Measurements from ENCODE around the gene LINC01488.

Gene LINC01488

GRCh38 chr11:69463995-69464960 is 17.2 kb upstream of the LINC01488 start:
- no peak for ATAC-seq
- TF ChIP-seq ARNTL (CRISPR knock-in tag; IDR thresholded peaks at IDR 0.05; ENCODE audit: borderline replicate concordance, low read depth): no peak
- TF ChIP-seq RARB (CRISPR knock-in tag; IDR thresholded peaks at IDR 0.05): no peak
- TF ChIP-seq ZNF70 (CRISPR knock-in tag; IDR thresholded peaks at IDR 0.05): no peak
- TF ChIP-seq OSR1 (CRISPR knock-in tag; IDR thresholded peaks at IDR 0.05): no peak
- no peak for TF ChIP-seq CSDC2 (CRISPR knock-in tag; IDR thresholded peaks at IDR 0.05)
- TF ChIP-seq ZNF565 (CRISPR knock-in tag; conservative IDR thresholded peaks at IDR 0.05; ENCODE audit: low read depth): no peak

- ATAC-seq: no peak
- TF ChIP-seq BACH2 (CRISPR knock-in tag; IDR thresholded peaks at IDR 0.05; ENCODE audit: borderline replicate concordance) (no peak), OSR1 (CRISPR knock-in tag; IDR thresholded peaks at IDR 0.05) (no peak), ZNF70 (CRISPR knock-in tag; IDR thresholded peaks at IDR 0.05) (no peak)
Observed at GRCh38 chr11:69465236-69466000, 16.0 kb upstream of the LINC01488 start.

GRCh38 chr11:69466039-69466438 is 15.4 kb upstream of the LINC01488 start:
- TF ChIP-seq ZNF565 (CRISPR knock-in tag; conservative IDR thresholded peaks at IDR 0.05; ENCODE audit: low read depth) (no peak), TCF4 (CRISPR knock-in tag; IDR thresholded peaks at IDR 0.05; ENCODE audit: borderline replicate concordance) (no peak), CREB5 (CRISPR knock-in tag; IDR thresholded peaks at IDR 0.05; ENCODE audit: low read depth) (no peak), ZFP3 (CRISPR knock-in tag; IDR thresholded peaks at IDR 0.05) (no peak), CSRNP3 (CRISPR knock-in tag; IDR thresholded peaks at IDR 0.05) (no peak), ZFP30 (CRISPR knock-in tag; IDR thresholded peaks at IDR 0.05) (no peak), GLIS3 (CRISPR knock-in tag; IDR thresholded peaks at IDR 0.05) (no peak), SNAI2 (CRISPR knock-in tag; IDR thresholded peaks at IDR 0.05) (no peak), TSHZ2 (CRISPR knock-in tag; IDR thresholded peaks at IDR 0.05) (no peak), POU6F1 (CRISPR knock-in tag; IDR thresholded peaks at IDR 0.05; ENCODE audit: borderline replicate concordance, low read depth) (no peak), TOX (CRISPR knock-in tag; IDR thresholded peaks at IDR 0.05; ENCODE audit: borderline replicate concordance) (no peak), PATZ1 (CRISPR knock-in tag; IDR thresholded peaks at IDR 0.05; ENCODE audit: borderline replicate concordance) (no peak), OSR1 (CRISPR knock-in tag; IDR thresholded peaks at IDR 0.05) (no peak), ZC3H10 (CRISPR knock-in tag; IDR thresholded peaks at IDR 0.05) (no peak), ZNF8 (CRISPR knock-in tag; IDR thresholded peaks at IDR 0.05) (no peak), BACH2 (CRISPR knock-in tag; IDR thresholded peaks at IDR 0.05; ENCODE audit: borderline replicate concordance) (no peak), ZNF70 (CRISPR knock-in tag; IDR thresholded peaks at IDR 0.05) (no peak), ESRRG (CRISPR knock-in tag; IDR thresholded peaks at IDR 0.05) (no peak)
- no peak for ATAC-seq
